Neuronal stem cell (in vitro differentiated cells): ENCODE measurements around the gene DCAF15.

ENCODE experiments used
- DNase-seq: peaks from one replicate; pipeline ENCODE4 v3.0.0-alpha.2; 2013; ENCODE audit warnings: low spot score
- H2AFZ ChIP-seq: one replicate; pipeline ENCODE4 v1.6.1; 2013; ENCODE audit warnings: mild to moderate bottlenecking, low read length, inconsistent platforms
- H2AK5ac ChIP-seq: 2 replicates; pipeline ENCODE4 v1.6.1; 2013; ENCODE audit warnings: low read depth, mild to moderate bottlenecking, inconsistent platforms, low read length, moderate library complexity, mixed read lengths
- H2BK120ac ChIP-seq: 2 replicates; pipeline ENCODE4 v1.6.1; 2013; ENCODE audit warnings: low read depth, mild to moderate bottlenecking, inconsistent platforms, low read length, moderate library complexity, mixed read lengths
- H2BK12ac ChIP-seq: one replicate; pipeline ENCODE4 v1.6.1; 2013; ENCODE audit warnings: low read length, inconsistent platforms
- H2BK15ac ChIP-seq: 2 replicates; pipeline ENCODE4 v1.6.1; 2013; ENCODE audit warnings: mild to moderate bottlenecking, low read length, inconsistent platforms, mixed read lengths
- H2BK5ac ChIP-seq: one replicate; pipeline ENCODE4 v1.6.1; 2013; ENCODE audit warnings: inconsistent platforms, mild to moderate bottlenecking, low read length, moderate library complexity
- H3K14ac ChIP-seq: one replicate; pipeline ENCODE4 v1.6.1; 2013; ENCODE audit warnings: low read length, inconsistent platforms
- H3K18ac ChIP-seq: 2 replicates; pipeline ENCODE4 v1.6.1; 2013; ENCODE audit warnings: low read length, inconsistent platforms
- H3K23ac ChIP-seq: 2 replicates; pipeline ENCODE4 v1.6.1; 2013; ENCODE audit warnings: low read depth, mild to moderate bottlenecking, mixed read lengths, low read length, inconsistent platforms; ENCODE audit not compliant: poor library complexity
- H3K27ac ChIP-seq: replicated peaks from 3 replicates; pipeline ENCODE4 v1.5.1; 2013; ENCODE audit warnings: low read length, inconsistent platforms
- H3K27me3 ChIP-seq, 3 experiments: 2 replicates each; pipeline ENCODE4 v1.6.1; 2013; ENCODE audit warnings: low read length in 3 of 3, mild to moderate bottlenecking in 2 of 3, inconsistent platforms in 1 of 3, low read depth in 1 of 3, mixed read lengths in 1 of 3, moderate library complexity in 1 of 3; ENCODE audit not compliant: control insufficient read depth in 3 of 3, insufficient read depth in 3 of 3
- H3K36me3 ChIP-seq, 2 donors: replicated peaks in 1 of 2; 2 replicates each; pipeline ENCODE4 v1.6.1; 2013; ENCODE audit warnings: low read length in 2 of 2; ENCODE audit not compliant: control insufficient read depth in 2 of 2, insufficient read depth in 2 of 2
- H3K4ac ChIP-seq: 2 replicates; pipeline ENCODE4 v1.6.1; 2013; ENCODE audit warnings: inconsistent platforms, mild to moderate bottlenecking, low read length, moderate library complexity
- H3K4me1 ChIP-seq, 2 donors: 1 replicate in 1 of 2; 2 replicates in 1 of 2; pipeline ENCODE4 v1.6.1; 2013; ENCODE audit warnings: low read length in 2 of 2, low read depth in 1 of 2; ENCODE audit not compliant: control insufficient read depth in 2 of 2, insufficient read depth in 1 of 2
- H3K4me2 ChIP-seq: one replicate; pipeline ENCODE4 v1.6.1; 2013; ENCODE audit warnings: mild to moderate bottlenecking, low read length, inconsistent platforms; ENCODE audit not compliant: insufficient read depth, poor library complexity, severe bottlenecking
- H3K4me3 ChIP-seq, 2 donors: 2 replicates each; pipeline ENCODE4 v1.5.1; 2013; ENCODE audit warnings: low read length in 2 of 2, mild to moderate bottlenecking in 2 of 2, inconsistent platforms in 1 of 2, moderate library complexity in 1 of 2
- H3K79me1 ChIP-seq: one replicate; pipeline ENCODE4 v1.6.1; 2013; ENCODE audit warnings: low read depth, mild to moderate bottlenecking, inconsistent platforms, low read length, moderate library complexity
- H3K9ac ChIP-seq: one replicate; pipeline ENCODE4 v1.6.1; 2013; ENCODE audit warnings: mild to moderate bottlenecking, low read depth, low read length, inconsistent platforms; ENCODE audit not compliant: poor library complexity
- H3K9me3 ChIP-seq, 2 donors: replicated peaks in 1 of 2; 2 replicates each; pipeline versions ENCODE3 to v1.6.1; 2013; ENCODE audit warnings: low read length in 2 of 2, mild to moderate bottlenecking in 2 of 2, inconsistent platforms in 1 of 2, low read depth in 1 of 2, mixed read lengths in 1 of 2, moderate library complexity in 1 of 2; ENCODE audit not compliant: control insufficient read depth in 2 of 2, insufficient read depth in 1 of 2
- H4K8ac ChIP-seq: one replicate; pipeline ENCODE4 v1.6.1; 2013; ENCODE audit warnings: low read depth, mild to moderate bottlenecking, inconsistent platforms, low read length, moderate library complexity
- H4K91ac ChIP-seq: one replicate; pipeline ENCODE4 v1.6.1; 2013; ENCODE audit warnings: low read length, low read depth, mild to moderate bottlenecking, inconsistent platforms; ENCODE audit not compliant: poor library complexity
- WGBS, 2 donors: extraction: QIAGEN DNeasy Blood & Tissue Kit; methylation state at CpG; one replicate each; pipeline ENCODE4 v1.1.7; 2013; ENCODE audit warnings: missing lambda C conversion rate in 2 of 2, mixed read lengths in 1 of 2; ENCODE audit not compliant: insufficient read length in 2 of 2, insufficient replicate concordance in 1 of 2; ENCODE audit errors: extremely low coverage in 2 of 2; 5-methylcytosine and 5-hydroxymethylcytosine counted together

The DCAF15 gene

DNA sequence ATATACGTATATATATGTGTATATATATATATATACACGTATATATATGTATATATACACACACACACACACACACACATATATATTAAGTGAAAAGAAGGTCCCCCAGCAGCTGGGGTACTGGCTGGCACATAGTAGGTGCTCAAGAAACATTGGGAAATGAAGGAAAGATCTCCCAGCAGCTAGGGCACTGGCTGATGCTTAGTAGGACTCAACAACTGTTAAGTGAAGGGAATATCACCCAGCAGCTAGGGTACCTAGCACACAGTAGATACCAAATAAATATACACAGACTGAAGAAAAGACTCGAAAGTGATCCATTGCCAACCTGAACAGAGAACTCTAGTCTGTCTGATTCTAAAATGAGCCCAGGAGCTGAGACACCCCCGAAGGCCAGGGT lies 26.3 kb upstream of the DCAF15 start:
- WGBS, 2 donors, result no CpG with 5 or more reads among the region's 4 CpGs
- no peak overlapping the region for H2AFZ ChIP-seq

DNA sequence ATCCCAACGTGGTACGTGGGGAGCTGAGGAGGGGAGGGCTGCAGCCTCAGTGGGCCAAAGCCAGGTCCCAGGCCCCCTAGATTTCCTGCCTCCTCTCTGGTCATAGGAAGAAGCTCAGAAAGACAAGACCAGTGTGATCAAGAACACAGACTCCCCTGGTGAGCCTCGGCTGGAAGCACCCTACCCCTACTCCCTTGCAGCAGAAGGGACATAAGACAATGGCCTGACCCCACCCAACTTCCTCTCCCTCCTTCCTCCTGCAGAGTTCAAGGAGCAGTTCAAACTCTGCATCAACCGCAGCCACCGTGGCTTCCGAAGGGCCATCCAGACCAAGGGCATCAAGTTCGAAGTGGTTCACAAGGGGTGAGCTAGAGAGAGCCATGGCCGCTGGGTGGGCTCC lies 25.6 kb upstream of the DCAF15 start:
- H2AFZ ChIP-seq, result no peak overlapping the region
- no peak overlapping the region for H2BK120ac ChIP-seq
- H3K4ac ChIP-seq, result no peak overlapping the region
- no peak overlapping the region for H2AK5ac ChIP-seq
- H3K79me1 ChIP-seq, result peaks cover 2% of the 10 kb centered on the region
- H2BK15ac ChIP-seq, result no peak overlapping the region
- H3K9ac ChIP-seq, result peak overlapping the region; percentile 37
- H3K27me3 ChIP-seq, result no peaks in the 10 kb centered on the region
- no peaks in the 10 kb centered on the region for H3K4me1 ChIP-seq
- H2BK12ac ChIP-seq, result no peak overlapping the region
- no peak overlapping the region for H3K18ac ChIP-seq
- no peak overlapping the region for H3K14ac ChIP-seq
- no peaks in the 10 kb centered on the region for H3K9me3 ChIP-seq
- H3K36me3 ChIP-seq, result peaks cover 38 to 58% of the 10 kb centered on the region in 2 donors
- no peak overlapping the region for H3K27ac ChIP-seq
- H3K23ac ChIP-seq, result no peak overlapping the region
- no CpG with 5 or more reads among the region's 8 CpGs for WGBS, 2 donors
- H3K4me2 ChIP-seq, result no peak overlapping the region
- H3K4me3 ChIP-seq, result no peak overlapping the region
- DNase-seq, result no peak
- no peak overlapping the region for H2BK5ac ChIP-seq
- no peak overlapping the region for H4K8ac ChIP-seq
- no peak overlapping the region for H4K91ac ChIP-seq

More for the DNA sequence above, 26.3 kb upstream of the DCAF15 start:
- no peak overlapping the region for H4K8ac ChIP-seq
- no peak overlapping the region for H3K14ac ChIP-seq
- no peak overlapping the region for H2BK15ac ChIP-seq
- no peak overlapping the region for H3K27ac ChIP-seq
- H2BK5ac ChIP-seq, result no peak overlapping the region
- no peak overlapping the region for H3K18ac ChIP-seq
- peaks cover 2% of the 10 kb centered on the region for H3K79me1 ChIP-seq
- no peak overlapping the region for H3K4me2 ChIP-seq
- no peak overlapping the region for H2BK120ac ChIP-seq
- H3K27me3 ChIP-seq, result no peaks in the 10 kb centered on the region
- no peak overlapping the region for H2BK12ac ChIP-seq
- no peaks in the 10 kb centered on the region for H3K4me1 ChIP-seq
- H3K9ac ChIP-seq, result no peak overlapping the region
- H3K9me3 ChIP-seq, result peaks cover under 1 to 3% of the 10 kb centered on the region in 2 donors
- H3K23ac ChIP-seq, result no peak overlapping the region
- no peak overlapping the region for H3K4ac ChIP-seq
- H3K4me3 ChIP-seq, result no peak overlapping the region
- DNase-seq, result no peak
- H2AK5ac ChIP-seq, result no peak overlapping the region
- H3K36me3 ChIP-seq, result peaks cover 41 to 62% of the 10 kb centered on the region in 2 donors
- no peak overlapping the region for H4K91ac ChIP-seq

DNA sequence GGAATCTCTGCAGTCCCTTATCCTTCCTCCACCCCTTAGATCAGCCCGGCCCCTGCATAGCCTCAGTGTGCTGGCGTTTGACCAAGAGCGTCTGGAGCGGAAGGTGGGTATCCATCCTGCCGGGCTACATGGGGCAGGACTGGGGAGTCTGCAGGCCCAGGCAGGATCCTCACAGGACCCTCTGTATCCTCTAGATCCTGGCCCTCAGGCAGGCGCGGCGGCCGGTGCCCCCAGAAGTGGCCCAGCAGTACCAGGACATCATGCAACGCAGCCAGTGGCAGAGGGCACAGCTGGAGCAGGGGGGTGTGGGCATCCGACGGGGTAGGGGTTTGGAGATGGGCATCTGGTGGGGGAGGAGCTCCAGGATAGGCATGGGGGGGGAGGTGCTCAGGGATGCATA lies 23.0 kb upstream of the DCAF15 start:
- H2AK5ac ChIP-seq, result no peak overlapping the region
- no peak overlapping the region for H2BK15ac ChIP-seq
- no CpG with 5 or more reads among the region's 12 CpGs for WGBS, 2 donors
- H3K79me1 ChIP-seq, result no peaks in the 10 kb centered on the region
- peaks cover 26 to 39% of the 10 kb centered on the region in 2 donors for H3K36me3 ChIP-seq
- H3K9ac ChIP-seq, result no peak overlapping the region
- no peak overlapping the region for H3K14ac ChIP-seq
- no peak overlapping the region for H3K27ac ChIP-seq
- H3K4me3 ChIP-seq, result no peak overlapping the region
- DNase-seq, result no peak
- no peak overlapping the region for H4K91ac ChIP-seq
- no peaks in the 10 kb centered on the region for H3K9me3 ChIP-seq
- H3K23ac ChIP-seq, result no peak overlapping the region
- no peaks in the 10 kb centered on the region for H3K27me3 ChIP-seq
- H2BK12ac ChIP-seq, result no peak overlapping the region
- no peak overlapping the region for H3K4ac ChIP-seq
- no peak overlapping the region for H4K8ac ChIP-seq
- H3K4me2 ChIP-seq, result no peak overlapping the region
- no peak overlapping the region for H2AFZ ChIP-seq
- H2BK120ac ChIP-seq, result no peak overlapping the region
- no peak overlapping the region for H3K18ac ChIP-seq
- no peak overlapping the region for H2BK5ac ChIP-seq
- H3K4me1 ChIP-seq, result no peaks in the 10 kb centered on the region

DNA sequence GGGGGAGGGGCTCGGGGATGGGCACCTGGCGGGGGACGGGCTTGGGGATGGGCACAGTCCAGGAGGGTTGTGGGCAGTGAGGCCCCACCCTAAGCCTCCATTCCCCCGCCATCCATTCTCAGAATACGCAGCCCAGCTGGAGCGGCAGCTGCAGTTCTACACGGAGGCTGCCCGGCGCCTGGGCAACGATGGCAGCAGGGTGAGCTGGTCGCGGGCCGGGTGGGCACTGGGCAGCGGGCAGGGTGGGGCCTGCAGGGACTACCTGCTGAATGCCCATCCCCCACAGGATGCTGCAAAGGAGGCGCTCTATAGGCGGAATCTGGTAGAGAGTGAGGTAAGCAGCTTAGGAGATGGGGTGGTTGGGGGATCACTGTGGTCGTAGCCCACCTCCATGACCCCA lies 22.4 kb upstream of the DCAF15 start:
- Histone ChIP-seq H3K9ac (no peak overlapping the region), H3K79me1 (no peaks in the 10 kb centered on the region), H3K36me3 (peaks cover 26 to 34% of the 10 kb centered on the region in 2 donors), H3K23ac (no peak overlapping the region), H3K27ac (no peak overlapping the region), H2BK12ac (no peak overlapping the region), H3K27me3 (peaks cover 0 to 2% (median 0%) of the 10 kb centered on the region in 3 experiments), H2BK5ac (peak overlapping the region; percentile 53), H2AFZ (no peak overlapping the region), H3K4me3 (no peak overlapping the region), H3K9me3 (no peaks in the 10 kb centered on the region), H3K18ac (no peak overlapping the region), H2AK5ac (no peak overlapping the region), H3K4me1 (peaks cover 0 to 6% of the 10 kb centered on the region in 2 donors), H2BK15ac (no peak overlapping the region), H3K4ac (peak overlapping the region; percentile 53), H3K14ac (no peak overlapping the region), H4K8ac (no peak overlapping the region), H2BK120ac (no peak overlapping the region), H4K91ac (no peak overlapping the region), H3K4me2 (no peak overlapping the region)
- no CpG with 5 or more reads among the region's 17 CpGs for WGBS, 2 donors
- no peak for DNase-seq
